Fibroblast of lung (primary cell): Measurements from ENCODE around the gene ZNF700.
"Not testable (repeated sequence)": the region's sequence is repeated elsewhere in the genome, so short reads cannot be mapped to it uniquely, and the experiment has no call there.

Source experiments
- EZH2 ChIP-seq: IDR thresholded peaks from 2 replicates; pipeline ENCODE4 v1.5.1; 2012; ENCODE audit warnings: low read length, control low read depth, mild to moderate bottlenecking; ENCODE audit errors: missing control alignments
- TF ChIP-seq, protein P1 (sequence below), 2 donors: IDR thresholded peaks in 1 of 2; conservative IDR thresholded peaks in 1 of 2; 1 replicate in 1 of 2; 2 replicates in 1 of 2; pipeline ENCODE4 v1.5.1; 2011 to 2012; ENCODE audit warnings: low read length in 2 of 2, control low read depth in 1 of 2, inconsistent platforms in 1 of 2, low read depth in 1 of 2, mild to moderate bottlenecking in 1 of 2

DNA sequence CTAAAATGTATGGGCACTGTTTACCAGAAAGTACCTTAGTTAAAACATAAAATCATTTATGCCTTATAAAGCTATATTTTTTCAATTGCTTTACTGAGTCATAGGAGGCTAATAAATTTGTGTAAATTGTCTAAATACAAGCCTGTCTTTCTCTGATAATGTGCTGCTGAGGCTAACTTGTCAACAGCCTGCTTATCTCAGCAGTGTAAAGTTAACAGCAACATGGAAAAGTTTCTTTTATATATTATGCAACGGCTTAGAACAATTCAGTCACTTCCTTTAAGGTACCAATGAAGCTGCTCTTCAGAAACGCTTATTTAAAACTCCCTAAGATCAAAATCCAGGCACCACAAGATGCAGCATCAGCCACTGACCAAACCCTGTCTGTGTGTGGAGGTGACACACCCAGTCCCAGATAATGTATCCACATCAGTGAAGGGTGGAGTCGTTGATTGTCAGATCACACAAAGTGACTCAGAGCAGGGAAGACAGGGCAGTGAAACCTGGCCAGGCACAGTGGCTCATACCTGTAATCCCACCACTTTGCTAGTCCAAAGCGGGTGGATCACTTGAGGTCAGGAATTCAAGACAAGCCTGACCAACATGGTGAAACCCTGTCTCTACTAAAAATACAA, 10.4 kb upstream of the ZNF700 start:
- TF ChIP-seq, protein P1, sequence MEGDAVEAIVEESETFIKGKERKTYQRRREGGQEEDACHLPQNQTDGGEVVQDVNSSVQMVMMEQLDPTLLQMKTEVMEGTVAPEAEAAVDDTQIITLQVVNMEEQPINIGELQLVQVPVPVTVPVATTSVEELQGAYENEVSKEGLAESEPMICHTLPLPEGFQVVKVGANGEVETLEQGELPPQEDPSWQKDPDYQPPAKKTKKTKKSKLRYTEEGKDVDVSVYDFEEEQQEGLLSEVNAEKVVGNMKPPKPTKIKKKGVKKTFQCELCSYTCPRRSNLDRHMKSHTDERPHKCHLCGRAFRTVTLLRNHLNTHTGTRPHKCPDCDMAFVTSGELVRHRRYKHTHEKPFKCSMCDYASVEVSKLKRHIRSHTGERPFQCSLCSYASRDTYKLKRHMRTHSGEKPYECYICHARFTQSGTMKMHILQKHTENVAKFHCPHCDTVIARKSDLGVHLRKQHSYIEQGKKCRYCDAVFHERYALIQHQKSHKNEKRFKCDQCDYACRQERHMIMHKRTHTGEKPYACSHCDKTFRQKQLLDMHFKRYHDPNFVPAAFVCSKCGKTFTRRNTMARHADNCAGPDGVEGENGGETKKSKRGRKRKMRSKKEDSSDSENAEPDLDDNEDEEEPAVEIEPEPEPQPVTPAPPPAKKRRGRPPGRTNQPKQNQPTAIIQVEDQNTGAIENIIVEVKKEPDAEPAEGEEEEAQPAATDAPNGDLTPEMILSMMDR (conservative IDR thresholded peaks at IDR 0.05 in 1 of 2, IDR thresholded peaks at IDR 0.05 in 1 of 2; ENCODE audit: low read depth in 1 of 2, low read length in 2 of 2) = not testable (repeated sequence)
- TF ChIP-seq EZH2 = not testable (repeated sequence)
